Subcutaneous adipose tissue (tissue), 4 donors: ENCODE measurements around the gene LYPD6B. TPM values are rescaled to one million over a fixed set of nuclear protein-coding genes. Genes with fewer than 3 reads are reported as not detected.

ENCODE experiments used
- total RNA-seq, 4 donors: library from RNA; depleted of rRNA; stranded (reverse); fragments of >200 nt; gene quantifications; one replicate each; pipeline ENCODE4 v1.1.0, GENCODE V29; 2016
- TF ChIP-seq, protein P1 (sequence below): fragments of 450-650 bp; IDR thresholded peaks from one replicate; pipeline ENCODE4 v1.5.1; 2016; ENCODE audit warnings: low read depth, mild to moderate bottlenecking, control low read depth, antibody characterized with exemption, moderate library complexity

LYPD6B gene
- total RNA-seq, 4 donors from 2014 or later = not detected

DNA sequence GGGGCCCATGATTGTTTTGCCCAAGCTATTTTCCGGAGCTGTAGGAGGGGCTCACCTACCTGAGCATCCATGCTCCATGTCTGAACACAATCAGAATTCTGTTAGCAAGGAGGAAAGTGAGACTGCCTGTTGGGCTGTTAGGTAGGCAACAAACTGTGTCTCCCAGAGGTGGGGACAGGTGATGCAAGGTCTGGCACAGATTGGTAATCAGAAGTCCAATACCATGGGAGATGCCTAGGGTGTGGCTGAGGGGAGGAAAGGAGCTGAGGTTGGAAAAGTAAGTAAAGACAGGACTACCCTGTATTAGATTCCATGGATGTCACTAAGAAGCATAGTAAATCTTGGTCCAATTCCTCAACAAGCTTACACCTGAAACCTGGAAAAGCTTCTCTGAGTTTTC lies 3.0 kb downstream of the LYPD6B start:
- TF ChIP-seq, protein P1, sequence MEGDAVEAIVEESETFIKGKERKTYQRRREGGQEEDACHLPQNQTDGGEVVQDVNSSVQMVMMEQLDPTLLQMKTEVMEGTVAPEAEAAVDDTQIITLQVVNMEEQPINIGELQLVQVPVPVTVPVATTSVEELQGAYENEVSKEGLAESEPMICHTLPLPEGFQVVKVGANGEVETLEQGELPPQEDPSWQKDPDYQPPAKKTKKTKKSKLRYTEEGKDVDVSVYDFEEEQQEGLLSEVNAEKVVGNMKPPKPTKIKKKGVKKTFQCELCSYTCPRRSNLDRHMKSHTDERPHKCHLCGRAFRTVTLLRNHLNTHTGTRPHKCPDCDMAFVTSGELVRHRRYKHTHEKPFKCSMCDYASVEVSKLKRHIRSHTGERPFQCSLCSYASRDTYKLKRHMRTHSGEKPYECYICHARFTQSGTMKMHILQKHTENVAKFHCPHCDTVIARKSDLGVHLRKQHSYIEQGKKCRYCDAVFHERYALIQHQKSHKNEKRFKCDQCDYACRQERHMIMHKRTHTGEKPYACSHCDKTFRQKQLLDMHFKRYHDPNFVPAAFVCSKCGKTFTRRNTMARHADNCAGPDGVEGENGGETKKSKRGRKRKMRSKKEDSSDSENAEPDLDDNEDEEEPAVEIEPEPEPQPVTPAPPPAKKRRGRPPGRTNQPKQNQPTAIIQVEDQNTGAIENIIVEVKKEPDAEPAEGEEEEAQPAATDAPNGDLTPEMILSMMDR = no peak

GRCh38 chr2:149042881-149043280 lies 4.4 kb downstream of the LYPD6B start:
- TF ChIP-seq, protein P1 = no peak

GRCh38 chr2:149044500-149044899 lies 6.0 kb downstream of the LYPD6B start:
- TF ChIP-seq, protein P1 = no peak

GRCh38 chr2:149047118-149047517 lies 8.6 kb downstream of the LYPD6B start:
- TF ChIP-seq, protein P1 = no peak

GRCh38 chr2:149049142-149049541 lies 10.6 kb downstream of the LYPD6B start:
- TF ChIP-seq, protein P1 = no peak

GRCh38 chr2:149050188-149050587 lies 11.7 kb downstream of the LYPD6B start:
- TF ChIP-seq, protein P1 = no peak

GRCh38 chr2:149055751-149056150 lies 17.3 kb downstream of the LYPD6B start:
- TF ChIP-seq, protein P1 = no peak
